Skin of body (tissue), 3 donors: ENCODE data around the gene SZT2. TPM values are rescaled to one million over a fixed set of nuclear protein-coding genes. Genes with fewer than 3 reads are reported as not detected.
"Not testable (repeated sequence)": the region's sequence is repeated elsewhere in the genome, so short reads cannot be mapped to it uniquely, and the experiment has no call there.

Experiments used
- DNase-seq: peaks from one replicate; lab custom pipeline; 2025; lab: John Stamatoyannopoulos, UW
- small RNA-seq: library from RNA; depleted of rRNA; stranded (forward); fragments of <200 nt; gene quantifications from one replicate; pipeline ENCODE3, GENCODE V24; 2014; ENCODE audit warnings: low replicate concordance
- total RNA-seq: library from RNA; depleted of rRNA; stranded (reverse); fragments of >200 nt; gene quantifications from one replicate; pipeline ENCODE4 v1.2.3, GENCODE V29; 2014

Gene SZT2
- total RNA-seq, 1 donor from 2014 or later = 25.9 TPM

GRCh38 chr1:43484367-43484766 lies 94.7 kb downstream of the SZT2 start:
- no peak for DNase-seq

GRCh38 chr1:43488165-43488564 lies 98.5 kb downstream of the SZT2 start:
- DNase-seq = no peak

GRCh38 chr1:43491061-43491460 lies 101.4 kb downstream of the SZT2 start:
- DNase-seq = no peak

GRCh38 chr1:43492826-43493225 lies 103.1 kb downstream of the SZT2 start:
- DNase-seq = no peak

- peak; percentile 6 for DNase-seq
These were observed 104.2 kb downstream of the SZT2 start for GRCh38 chr1:43493661-43494450.

- DNase-seq = no peak
These were observed 105.5 kb downstream of the SZT2 start for GRCh38 chr1:43495204-43495603.

- no peak for DNase-seq
These were observed 110.2 kb downstream of the SZT2 start for GRCh38 chr1:43499898-43500297.

GRCh38 chr1:43501806-43502205 lies 112.1 kb downstream of the SZT2 start:
- DNase-seq = not testable (repeated sequence)

- no peak for DNase-seq
These were observed 113.8 kb downstream of the SZT2 start for GRCh38 chr1:43503534-43503933.

Small RNA genes lying within 50 kb of the gene (small RNA-seq; reads per million reads assigned to genes)
- gene MIR6735 = not detected

Other genes with a start within 250 kb of the SZT2 start
- 33.5 TPM for gene EBNA1BP2, start 217.6 kb upstream of the SZT2 start, total RNA-seq
- 0.39 TPM for gene CFAP57, start 217.6 kb upstream of the SZT2 start, total RNA-seq
- gene TMEM125, start 119.9 kb upstream of the SZT2 start, total RNA-seq = 1.3 TPM
- gene C1orf210, start 104.3 kb upstream of the SZT2 start, total RNA-seq = 0.99 TPM
- 19.5 TPM for gene TIE1, start 88.9 kb upstream of the SZT2 start, total RNA-seq
- 0.10 TPM for gene MPL, start 52.1 kb upstream of the SZT2 start, total RNA-seq
- 11.2 TPM for gene CDC20, start 30.9 kb upstream of the SZT2 start, total RNA-seq
- gene ELOVL1, start 21.9 kb upstream of the SZT2 start, total RNA-seq = 33.2 TPM
- gene MED8, start 99 bp upstream of the SZT2 start, total RNA-seq = 31.5 TPM
- 27.5 TPM for gene HYI, start 64.0 kb downstream of the SZT2 start, total RNA-seq
- gene PTPRF, start 141.0 kb downstream of the SZT2 start, total RNA-seq = 79.3 TPM